HG03342 (cell line): ENCODE measurements around the gene JAG1.

Experiments used
- ATAC-seq: cut with Tn5 transposase; IDR thresholded peaks from one replicate; pipeline ENCODE4 v1.9.1; 2021; ENCODE audit warnings: mild to moderate bottlenecking, moderate library complexity; ENCODE audit not compliant: unreplicated experiment

JAG1 gene

DNA sequence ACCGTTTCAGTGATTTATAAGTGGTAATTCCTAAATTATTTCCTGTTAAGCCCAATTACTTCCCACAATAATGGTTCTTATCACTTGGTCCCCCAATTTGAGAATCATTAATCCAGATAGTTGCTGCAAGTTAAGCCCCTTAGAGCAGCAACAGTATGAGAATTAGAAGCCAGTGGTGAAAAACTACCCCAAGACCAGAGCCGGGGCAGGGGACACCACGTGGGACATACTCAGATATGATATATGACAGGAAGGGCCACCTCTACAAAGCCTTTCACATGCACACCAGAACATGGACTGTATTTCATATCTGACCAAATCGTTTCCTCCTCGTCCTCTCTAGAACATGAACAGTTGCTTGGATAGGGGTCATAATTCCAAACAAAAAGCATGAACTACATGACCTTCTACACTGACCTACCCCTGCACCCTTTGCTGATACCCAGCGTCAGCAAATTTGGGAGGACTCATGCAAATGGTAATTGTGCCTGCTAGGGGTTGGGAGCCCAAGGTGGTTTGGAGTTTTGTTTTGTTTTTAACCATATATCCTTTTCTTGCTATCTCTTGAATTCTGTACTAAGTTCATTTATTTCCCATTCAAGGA lies 3.9 kb downstream of the JAG1 start:
- no peak for ATAC-seq

DNA sequence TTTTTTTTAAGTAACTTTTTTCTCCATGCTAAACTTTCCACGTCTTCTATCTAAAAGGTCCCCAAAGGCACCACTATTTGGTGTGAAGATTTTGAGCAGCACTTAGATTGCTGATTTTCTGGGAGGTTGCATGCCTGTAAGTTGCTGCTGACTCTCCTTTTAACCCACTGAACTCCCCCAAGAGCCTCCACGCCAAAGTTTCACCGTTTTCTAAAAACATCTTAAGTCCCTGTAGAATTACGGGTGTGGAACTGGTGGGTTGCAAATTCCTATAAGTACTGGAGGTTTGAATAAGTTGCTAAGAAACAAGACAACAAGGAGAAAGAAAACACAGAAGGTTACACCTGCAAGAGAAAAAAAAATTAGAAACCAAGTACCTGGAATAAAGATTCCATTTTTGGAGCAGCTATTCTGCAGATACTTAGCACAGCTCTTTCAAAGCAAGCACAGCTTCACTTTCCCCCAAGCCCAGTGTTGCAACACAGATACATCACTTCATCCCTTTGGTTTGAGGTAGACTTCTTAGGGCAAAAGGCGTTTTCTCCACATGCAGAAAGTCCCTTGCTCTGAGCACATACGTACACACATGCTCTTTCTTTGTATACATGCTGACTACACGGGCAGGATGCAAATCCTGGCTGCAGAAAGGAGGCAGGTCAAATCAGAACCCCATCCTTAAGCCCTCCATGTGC lies 5.0 kb downstream of the JAG1 start:
- no peak for ATAC-seq

DNA sequence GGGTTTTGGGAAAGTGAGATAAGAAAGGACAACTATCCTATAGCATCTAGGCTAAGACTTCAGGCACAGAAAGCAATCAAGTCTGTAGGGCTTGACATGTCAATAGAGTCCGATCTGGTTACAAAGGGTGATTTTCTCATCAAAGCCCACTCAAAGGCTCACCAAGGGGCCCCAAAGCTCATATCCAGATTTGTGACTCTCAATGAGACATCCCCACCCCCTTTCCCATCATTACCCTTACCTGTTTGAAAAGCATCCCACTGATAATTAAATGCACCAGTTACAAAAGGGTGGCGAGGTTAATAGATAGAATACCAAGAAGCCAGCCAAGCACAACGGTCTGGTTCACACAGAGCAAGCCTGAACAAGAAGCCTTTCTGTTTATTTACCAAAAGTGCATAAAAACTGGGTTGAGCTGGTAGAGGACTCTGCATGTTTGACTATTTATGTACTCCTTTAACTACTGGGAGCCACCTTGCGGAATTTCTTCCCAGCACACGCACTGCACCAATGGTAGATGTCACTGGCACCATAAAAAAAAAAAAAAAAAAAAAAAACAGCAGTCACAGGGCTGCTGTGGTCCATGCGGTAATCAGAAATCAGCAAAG lies 6.1 kb downstream of the JAG1 start:
- ATAC-seq = no peak

DNA sequence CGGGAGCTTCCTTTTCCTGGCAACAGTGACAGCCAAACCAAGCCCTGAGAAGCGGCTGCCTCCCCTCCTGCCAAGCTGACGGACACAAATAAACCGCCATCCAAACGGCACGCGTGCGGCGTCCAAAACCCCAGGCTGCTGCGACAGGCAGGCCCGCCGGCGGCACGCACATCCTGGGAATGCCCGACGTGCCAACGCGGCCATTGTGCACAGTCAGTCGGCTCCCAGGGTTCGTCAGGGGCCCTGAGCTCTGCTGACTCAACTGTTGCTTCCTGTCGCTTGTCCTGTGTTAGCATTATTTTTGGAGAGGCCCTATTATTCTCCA lies 6.8 kb downstream of the JAG1 start:
- ATAC-seq = no peak

DNA sequence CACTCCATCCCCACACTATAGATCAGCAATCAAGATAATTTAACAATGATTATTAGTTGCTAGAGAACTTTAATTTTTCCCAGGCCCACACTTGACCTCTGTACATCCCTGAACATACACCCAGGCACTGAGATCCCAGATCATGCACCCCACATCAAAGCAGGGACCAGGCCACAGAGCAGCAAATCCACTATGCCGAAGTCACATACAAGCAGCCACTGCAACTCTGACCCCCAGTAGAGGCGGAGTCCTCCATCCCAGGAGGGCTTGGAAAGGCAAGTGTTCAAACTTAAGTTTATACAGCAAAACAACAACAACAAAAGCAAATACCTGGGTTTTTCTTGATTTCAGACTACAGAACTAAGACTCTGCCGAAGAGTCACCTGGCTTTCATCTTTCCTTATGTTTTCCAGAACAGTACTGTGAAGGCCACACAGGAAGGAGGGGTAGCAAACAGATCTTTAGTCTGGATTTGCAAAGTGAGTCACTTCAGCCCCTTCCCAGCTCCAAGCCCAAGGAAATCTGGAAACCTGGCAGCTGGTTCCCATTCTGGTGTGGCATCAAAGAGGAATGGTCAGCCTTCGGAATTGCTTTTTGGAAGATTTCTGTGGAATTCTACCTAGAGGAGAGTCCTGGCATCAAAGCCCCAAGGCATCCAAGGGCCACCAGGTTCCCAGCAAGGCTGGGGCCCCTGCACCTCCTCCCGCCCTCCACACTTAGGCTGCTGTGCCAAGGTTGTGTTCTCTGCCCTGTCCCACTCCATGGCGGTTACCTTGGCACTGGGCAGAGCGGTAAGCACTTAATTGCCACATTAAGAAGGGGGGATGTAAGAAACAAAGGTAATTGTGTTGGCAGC lies 7.3 kb downstream of the JAG1 start:
- no peak for ATAC-seq

DNA sequence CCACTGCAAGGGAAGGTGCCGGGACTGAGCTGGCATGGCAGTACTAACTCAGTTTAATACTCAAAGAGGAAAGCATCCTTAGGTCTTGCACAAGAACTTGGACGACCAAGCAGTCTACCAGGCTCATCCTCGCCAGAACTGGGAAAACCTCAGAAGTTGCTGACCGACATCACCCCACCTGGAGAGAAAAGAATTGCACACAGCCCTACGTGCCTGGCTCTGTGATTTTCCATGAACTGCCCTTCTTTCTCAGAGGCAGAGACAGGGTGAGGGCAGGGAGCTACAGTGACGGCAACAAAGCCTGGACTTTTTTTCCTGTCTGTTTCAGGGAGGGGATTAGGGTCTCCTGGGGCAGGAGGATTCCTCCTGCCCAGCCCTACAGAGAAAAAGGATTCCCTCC lies 8.0 kb downstream of the JAG1 start:
- no peak for ATAC-seq

DNA sequence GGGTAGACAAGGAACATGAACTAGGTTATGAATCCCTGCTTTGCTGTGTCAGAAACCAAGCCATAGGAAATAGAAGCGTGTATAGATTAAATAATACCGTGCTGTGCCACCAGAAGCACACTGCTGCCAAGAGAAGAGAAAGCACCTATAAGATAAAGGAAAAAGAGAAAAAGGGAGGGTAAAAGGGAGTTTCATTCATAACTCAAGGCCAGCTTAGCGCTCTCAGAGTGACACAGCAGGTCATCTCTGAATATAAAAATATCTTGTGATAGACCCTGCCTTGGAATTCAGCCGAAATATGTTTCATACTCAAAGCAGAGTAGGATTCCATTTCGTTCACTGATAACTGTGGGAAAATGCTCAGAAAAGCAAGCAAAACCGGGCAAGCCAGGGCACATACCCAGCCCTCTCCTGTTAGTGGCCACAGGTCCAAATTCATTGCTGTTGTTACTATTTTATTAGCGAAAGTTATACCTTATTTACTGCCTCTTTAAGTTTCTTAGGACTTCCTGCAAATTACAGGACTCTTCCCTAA lies 8.7 kb downstream of the JAG1 start:
- no peak for ATAC-seq

DNA sequence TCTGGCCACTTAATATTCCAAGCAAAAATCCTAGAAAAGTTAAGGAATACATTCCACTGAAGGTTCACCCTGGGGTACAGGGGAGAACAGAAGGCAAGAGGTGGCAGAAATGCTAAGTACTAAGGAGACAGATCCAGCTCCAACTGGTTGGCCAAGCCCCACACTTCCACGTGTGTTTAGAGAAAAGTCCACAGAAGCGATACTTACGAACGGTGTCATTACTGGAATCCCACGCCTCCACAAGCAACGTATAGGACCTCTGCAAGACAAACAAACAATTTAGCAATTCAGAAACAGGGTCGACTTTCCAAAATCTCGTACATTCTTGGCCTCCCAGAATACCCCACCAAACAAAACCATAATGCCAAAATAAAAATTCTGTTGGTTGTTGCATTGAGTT lies 10.0 kb downstream of the JAG1 start:
- no peak for ATAC-seq

DNA sequence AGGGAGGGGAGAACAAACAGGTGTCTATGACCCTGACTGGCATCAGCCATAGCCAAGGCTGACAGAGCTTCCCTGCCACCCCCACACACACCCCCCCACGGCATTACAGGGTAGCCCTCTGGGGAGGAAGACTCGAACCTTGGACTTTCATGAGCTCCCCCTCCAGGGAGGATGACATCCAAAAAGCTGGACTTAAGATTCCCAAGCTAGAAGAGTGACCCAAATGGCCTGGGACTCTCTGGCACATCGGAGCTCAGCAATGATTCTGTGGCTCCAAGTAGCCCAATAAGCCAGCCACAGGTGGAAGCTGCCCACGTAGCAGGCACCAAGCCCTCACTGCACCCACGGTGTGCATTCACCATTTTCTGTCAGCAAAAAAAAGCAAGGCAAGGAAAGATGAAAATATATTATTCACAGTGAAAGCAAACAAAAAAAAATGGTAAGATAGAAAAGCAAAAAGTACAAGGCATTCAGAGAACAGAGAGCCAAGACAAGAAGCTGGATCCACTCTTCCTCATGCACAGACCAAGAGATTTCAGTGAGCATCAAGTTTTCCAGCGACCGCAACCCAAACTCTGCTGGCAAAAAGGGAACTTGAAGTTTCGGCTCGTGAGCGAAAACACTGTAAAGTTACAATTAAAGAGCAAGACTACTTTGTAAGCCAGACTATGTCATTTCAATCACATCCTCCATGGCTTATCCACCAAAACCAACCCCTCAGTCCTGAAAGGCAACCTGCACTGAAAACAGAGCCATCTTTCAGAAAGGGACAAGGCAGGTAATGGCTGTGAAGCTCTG lies 10.9 kb downstream of the JAG1 start:
- ATAC-seq = no peak

DNA sequence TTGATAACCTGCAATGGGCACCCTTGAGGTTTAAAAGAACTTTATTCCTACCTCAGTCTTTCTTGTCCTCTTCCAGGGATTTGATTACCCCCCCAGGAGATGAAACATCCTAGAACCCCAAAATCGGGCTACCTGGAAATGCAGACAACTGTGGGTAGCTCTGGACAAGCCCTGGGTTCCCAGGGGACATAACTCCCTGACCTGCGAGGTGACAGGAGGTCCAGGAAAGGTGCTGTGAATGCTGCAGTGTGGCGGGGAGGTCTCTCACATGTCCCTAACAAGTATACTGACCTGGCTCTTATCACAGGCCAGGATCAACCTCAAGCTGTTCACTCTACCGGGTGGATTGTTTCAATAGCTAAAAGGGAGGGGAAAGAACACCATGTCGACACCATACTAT lies 11.6 kb downstream of the JAG1 start:
- ATAC-seq = no peak

DNA sequence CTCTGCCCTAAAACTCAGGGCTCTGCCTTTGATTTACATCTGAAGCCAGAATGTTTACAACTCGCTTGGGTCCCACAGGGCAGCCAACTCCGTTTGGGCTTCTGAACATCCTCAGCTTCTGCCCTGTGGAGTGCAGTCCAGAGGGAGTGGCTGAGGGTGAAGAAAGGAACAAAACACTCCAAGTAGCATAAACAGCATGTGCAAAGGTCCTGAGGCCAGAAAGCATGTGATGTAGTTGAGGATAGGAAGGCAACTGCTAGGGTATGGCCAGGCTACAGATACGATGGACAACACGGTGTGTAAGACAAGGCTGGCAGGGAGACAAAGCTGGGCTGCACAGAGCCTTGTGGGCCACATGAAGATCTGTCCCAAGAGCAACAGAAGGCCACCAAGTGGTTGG lies 12.5 kb downstream of the JAG1 start:
- ATAC-seq = no peak

DNA sequence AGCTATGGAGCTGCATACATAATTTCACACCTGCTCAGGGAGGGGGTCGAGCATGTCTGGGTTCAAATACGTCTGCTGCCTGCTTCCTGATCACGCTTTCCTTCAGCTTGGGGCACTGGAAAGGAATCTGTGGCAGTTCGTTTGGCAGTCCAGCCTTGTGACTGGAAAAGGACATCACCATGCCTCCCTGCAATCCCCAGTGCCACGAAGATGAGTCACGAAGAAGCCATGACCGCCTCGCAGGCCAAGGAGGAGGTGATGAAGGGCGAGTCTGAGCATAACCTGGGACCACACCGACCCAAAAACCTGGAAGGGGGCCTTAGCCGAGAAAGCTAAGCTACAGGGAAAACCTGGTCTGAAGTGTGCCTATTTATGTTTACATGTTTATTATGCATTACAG lies 13.1 kb downstream of the JAG1 start:
- ATAC-seq = no peak

DNA sequence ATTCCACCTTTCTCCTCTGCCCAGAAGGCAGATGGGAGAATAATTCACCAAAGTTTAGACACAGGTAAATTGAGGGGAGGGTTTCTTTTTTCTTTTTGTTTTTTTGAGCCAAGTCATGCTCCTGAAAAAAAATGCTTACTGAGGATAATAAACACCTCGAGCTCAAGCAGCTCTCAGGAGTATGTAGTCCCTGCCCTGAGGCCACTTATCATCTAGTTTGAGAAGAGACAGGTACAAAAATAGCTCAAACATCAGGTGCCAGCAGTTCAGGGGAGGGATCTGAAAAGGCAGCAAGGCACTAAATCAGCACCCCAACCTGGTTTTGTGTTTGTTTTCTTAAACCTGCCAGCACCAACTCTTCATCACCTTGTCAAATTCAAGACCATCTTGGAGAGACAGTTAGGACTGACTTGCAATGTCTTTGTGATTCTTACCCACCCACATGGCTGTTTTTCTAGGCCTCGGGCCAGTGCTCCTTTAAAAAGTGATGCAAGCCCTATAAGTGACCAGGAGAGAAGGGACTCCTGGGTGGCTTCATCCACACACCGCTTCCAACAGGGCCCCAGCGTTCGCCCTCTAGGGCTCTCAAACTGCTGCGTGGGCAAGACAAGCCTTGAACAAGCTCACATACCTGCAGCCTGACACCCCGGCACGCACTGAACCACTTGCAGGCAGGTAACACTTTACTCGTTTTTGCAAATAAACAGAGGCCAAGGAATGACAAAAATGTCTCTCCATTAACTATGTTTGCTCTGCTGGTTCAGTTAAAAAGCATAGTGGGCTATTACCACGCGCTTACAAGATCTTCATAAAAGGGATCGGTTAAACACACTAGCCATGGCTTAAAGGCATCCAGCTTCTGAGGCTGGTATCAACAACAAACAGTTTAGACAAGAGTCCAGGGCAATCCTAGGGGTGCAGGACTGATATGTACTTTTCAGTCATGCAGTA lies 13.9 kb downstream of the JAG1 start:
- ATAC-seq = no peak

DNA sequence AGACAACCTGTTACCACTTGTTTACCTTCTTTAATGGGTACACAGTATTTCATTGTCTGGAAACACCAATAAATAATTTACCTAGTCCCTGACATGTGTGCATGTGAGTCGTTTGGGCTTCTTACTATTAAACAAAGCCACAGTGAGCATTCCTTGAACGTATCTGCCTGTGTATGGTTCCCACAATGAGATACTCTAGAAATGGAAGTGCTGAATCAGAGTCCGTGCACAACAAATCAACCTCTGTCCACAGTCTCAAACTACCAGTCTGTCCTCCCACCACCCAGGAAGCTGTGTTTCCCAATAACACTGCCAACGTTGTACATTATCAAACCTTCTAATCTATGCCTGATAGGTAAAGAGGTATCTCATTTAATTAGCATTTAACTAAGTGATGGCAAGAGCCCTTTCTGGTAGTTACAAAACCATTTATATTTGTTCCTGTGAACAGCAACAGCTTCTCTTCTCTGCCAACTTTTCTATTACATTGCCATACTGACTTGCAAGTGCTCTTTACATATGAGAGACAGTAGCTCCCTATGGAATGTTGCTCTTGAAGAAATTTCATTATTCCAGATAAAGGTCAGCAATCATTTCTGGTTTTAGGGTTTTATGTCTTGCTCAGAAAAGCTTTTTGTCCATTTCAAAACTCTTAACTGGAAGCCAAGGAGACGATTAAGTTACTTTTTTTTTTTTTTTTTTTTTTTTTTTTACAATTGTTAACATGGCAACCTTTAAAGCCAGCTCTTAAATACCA lies 14.7 kb downstream of the JAG1 start:
- no peak for ATAC-seq

DNA sequence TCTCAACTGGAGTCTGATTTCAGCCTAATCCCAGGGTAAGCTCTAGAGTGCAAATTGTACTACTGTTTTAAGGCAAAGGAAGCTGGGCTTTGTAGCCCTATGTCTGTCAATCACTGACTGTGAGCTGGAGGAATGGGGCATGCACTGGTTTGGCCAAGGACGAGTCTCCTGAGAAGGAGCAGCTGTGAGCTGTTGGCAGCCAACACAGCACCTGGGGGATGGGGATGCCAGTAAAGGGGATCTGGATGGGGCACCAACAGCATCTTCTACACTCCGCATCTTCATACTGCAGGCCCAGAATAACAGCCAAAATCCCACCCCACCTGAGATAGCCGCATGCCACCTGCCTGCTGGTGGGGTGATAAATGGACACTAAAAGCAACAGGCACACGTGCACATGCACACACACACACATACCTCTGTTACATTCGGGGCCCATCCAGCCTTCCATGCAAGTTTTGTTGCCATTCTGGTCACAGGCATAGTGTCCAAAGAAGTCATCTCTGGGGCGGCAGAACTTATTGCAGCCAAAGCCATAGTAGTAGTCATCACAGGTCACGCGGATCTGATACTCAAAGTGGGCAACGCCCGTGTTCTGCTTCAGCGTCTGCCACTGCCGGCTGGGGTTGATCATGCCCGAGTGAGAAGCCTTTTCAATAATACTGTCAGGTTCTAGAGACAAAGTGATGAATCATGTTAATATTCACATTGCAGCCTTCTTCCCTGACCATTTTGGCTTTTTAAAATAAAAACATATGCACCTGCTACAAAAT lies 15.6 kb downstream of the JAG1 start:
- ATAC-seq = no peak

DNA sequence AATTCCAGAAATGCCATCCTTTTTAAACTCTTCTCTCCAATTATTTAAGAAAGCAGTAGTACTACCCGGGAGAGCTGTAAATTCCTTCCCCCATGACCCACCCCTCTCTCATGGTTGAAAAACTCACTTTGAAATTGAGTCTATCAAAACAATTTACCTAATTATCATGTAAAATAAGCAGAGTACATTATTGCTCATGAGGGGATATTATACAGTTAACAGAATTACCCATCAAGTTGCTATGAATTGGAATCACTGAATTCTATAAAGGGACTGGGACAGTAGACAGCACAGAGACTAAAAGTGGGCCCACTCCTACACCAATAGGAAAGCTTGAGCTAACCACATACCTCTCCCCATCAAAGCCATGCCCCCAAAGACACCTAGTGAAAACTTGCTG lies 16.3 kb downstream of the JAG1 start:
- no peak for ATAC-seq

DNA sequence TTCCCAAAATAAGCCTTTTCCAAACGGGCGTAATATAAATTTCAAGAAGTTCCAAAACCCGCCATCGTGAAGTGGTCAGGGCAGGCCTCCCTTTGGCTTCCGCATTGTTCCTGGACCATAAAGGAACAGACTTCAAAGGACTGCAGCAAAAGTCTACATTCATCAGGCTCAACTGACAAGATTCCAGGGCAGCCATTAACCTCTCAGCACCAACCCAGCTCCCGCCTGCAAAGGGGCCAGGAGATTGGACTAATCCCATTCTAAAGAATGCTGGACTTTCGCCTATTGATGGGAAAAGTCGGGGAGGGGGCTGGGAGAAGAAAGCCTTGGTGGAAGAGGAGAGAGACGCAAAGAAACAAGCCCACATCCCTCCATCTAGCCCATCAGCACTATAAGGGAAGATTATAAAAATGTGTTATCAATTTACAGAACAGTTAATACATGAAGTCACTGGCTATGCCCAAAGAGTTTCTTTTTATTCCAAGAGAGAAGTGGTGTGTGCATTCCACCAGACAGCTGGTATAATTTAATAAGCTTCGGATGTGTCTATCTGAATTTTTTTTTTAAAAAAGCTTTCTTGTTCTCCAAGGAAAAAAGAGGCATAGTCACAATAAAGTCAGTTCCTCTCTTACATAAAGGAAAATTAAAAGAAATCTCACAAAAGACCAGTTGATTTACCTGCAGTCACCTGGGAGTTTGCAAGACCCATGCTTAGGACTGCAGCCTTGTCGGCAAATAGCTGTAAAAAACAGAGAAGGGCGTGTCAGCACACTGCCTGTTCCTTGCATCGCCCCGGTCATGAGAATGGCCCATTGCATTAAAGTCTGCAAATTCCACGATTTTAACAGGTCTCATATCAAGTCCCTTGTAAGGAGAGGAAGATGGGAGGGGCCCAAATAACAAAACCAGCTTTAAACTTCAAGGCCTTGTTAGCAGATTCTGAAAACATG lies 17.8 kb downstream of the JAG1 start:
- no peak for ATAC-seq
